Measurements from ENCODE around the gene AQP12A. TPM values are rescaled to one million over a fixed set of nuclear protein-coding genes. Genes with fewer than 3 reads are reported as not detected.

Gene AQP12A
- polyA plus RNA-seq, 1 of the 3 experiments (the other 2 are of a cell fraction) = not detected

DNA sequence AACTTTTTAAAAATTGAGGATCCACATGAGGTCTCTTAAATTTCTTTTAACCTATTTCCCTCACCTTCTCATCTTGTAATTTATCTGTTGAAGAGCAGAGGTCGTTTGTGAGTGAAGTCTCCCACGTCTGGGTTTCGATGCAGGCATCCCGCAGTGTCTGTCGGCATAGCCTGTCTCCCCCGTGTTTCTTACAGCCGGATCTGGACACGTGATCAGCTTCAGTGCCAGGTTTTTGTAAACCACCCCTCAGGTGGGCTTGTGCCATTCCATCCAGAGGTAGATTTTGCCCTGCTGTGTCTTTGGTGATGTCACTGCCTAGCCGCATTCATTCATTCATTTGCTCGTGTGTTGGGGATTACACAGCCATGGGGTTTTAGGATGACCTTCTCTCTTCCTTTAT, 16.2 kb downstream of the AQP12A start:
- TF ChIP-seq, protein P1, sequence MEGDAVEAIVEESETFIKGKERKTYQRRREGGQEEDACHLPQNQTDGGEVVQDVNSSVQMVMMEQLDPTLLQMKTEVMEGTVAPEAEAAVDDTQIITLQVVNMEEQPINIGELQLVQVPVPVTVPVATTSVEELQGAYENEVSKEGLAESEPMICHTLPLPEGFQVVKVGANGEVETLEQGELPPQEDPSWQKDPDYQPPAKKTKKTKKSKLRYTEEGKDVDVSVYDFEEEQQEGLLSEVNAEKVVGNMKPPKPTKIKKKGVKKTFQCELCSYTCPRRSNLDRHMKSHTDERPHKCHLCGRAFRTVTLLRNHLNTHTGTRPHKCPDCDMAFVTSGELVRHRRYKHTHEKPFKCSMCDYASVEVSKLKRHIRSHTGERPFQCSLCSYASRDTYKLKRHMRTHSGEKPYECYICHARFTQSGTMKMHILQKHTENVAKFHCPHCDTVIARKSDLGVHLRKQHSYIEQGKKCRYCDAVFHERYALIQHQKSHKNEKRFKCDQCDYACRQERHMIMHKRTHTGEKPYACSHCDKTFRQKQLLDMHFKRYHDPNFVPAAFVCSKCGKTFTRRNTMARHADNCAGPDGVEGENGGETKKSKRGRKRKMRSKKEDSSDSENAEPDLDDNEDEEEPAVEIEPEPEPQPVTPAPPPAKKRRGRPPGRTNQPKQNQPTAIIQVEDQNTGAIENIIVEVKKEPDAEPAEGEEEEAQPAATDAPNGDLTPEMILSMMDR (IDR thresholded peaks at IDR 0.05) = no peak
- TF ChIP-seq FOXM1 (IDR thresholded peaks at IDR 0.05; ENCODE audit: low read depth) = no peak
- no peak for TF ChIP-seq TEAD4 (IDR thresholded peaks at IDR 0.05; ENCODE audit: borderline replicate concordance, insufficient read depth)
- TF ChIP-seq TCF12 (IDR thresholded peaks at IDR 0.05) = no peak
- TF ChIP-seq, protein P2, sequence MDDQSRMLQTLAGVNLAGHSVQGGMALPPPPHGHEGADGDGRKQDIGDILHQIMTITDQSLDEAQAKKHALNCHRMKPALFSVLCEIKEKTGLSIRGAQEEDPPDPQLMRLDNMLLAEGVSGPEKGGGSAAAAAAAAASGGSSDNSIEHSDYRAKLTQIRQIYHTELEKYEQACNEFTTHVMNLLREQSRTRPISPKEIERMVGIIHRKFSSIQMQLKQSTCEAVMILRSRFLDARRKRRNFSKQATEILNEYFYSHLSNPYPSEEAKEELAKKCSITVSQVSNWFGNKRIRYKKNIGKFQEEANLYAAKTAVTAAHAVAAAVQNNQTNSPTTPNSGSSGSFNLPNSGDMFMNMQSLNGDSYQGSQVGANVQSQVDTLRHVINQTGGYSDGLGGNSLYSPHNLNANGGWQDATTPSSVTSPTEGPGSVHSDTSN (IDR thresholded peaks at IDR 0.05) = no peak
- no peak for TF ChIP-seq GABPA (IDR thresholded peaks at IDR 0.05; ENCODE audit: low read depth)
- no peak for TF ChIP-seq MXI1 (IDR thresholded peaks at IDR 0.05; ENCODE audit: low read depth, low read length)
- TF ChIP-seq TAF1 (IDR thresholded peaks at IDR 0.05; ENCODE audit: borderline replicate concordance, low read depth, low read length) = no peak
- TF ChIP-seq, protein P3, sequence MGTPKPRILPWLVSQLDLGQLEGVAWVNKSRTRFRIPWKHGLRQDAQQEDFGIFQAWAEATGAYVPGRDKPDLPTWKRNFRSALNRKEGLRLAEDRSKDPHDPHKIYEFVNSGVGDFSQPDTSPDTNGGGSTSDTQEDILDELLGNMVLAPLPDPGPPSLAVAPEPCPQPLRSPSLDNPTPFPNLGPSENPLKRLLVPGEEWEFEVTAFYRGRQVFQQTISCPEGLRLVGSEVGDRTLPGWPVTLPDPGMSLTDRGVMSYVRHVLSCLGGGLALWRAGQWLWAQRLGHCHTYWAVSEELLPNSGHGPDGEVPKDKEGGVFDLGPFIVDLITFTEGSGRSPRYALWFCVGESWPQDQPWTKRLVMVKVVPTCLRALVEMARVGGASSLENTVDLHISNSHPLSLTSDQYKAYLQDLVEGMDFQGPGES (IDR thresholded peaks at IDR 0.05; ENCODE audit: low read depth, low read length) = no peak
- TF ChIP-seq SMC3 (IDR thresholded peaks at IDR 0.05; ENCODE audit: low read depth, low read length) = no peak
- TF ChIP-seq JUND (IDR thresholded peaks at IDR 0.05) = no peak
- TF ChIP-seq ELF1 (IDR thresholded peaks at IDR 0.05) = no peak
- TF ChIP-seq RXRA (IDR thresholded peaks at IDR 0.05; ENCODE audit: borderline replicate concordance, low read depth) = no peak
- TF ChIP-seq RAD21 (IDR thresholded peaks at IDR 0.05; ENCODE audit: low read length) = no peak
- TF ChIP-seq, protein P4, sequence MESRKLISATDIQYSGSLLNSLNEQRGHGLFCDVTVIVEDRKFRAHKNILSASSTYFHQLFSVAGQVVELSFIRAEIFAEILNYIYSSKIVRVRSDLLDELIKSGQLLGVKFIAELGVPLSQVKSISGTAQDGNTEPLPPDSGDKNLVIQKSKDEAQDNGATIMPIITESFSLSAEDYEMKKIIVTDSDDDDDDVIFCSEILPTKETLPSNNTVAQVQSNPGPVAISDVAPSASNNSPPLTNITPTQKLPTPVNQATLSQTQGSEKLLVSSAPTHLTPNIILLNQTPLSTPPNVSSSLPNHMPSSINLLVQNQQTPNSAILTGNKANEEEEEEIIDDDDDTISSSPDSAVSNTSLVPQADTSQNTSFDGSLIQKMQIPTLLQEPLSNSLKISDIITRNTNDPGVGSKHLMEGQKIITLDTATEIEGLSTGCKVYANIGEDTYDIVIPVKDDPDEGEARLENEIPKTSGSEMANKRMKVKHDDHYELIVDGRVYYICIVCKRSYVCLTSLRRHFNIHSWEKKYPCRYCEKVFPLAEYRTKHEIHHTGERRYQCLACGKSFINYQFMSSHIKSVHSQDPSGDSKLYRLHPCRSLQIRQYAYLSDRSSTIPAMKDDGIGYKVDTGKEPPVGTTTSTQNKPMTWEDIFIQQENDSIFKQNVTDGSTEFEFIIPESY (IDR thresholded peaks at IDR 0.05; ENCODE audit: borderline replicate concordance, low read depth) = no peak
- TF ChIP-seq FOSL2 (IDR thresholded peaks at IDR 0.05; ENCODE audit: borderline replicate concordance, low read depth) = no peak
- TF ChIP-seq, protein P5, sequence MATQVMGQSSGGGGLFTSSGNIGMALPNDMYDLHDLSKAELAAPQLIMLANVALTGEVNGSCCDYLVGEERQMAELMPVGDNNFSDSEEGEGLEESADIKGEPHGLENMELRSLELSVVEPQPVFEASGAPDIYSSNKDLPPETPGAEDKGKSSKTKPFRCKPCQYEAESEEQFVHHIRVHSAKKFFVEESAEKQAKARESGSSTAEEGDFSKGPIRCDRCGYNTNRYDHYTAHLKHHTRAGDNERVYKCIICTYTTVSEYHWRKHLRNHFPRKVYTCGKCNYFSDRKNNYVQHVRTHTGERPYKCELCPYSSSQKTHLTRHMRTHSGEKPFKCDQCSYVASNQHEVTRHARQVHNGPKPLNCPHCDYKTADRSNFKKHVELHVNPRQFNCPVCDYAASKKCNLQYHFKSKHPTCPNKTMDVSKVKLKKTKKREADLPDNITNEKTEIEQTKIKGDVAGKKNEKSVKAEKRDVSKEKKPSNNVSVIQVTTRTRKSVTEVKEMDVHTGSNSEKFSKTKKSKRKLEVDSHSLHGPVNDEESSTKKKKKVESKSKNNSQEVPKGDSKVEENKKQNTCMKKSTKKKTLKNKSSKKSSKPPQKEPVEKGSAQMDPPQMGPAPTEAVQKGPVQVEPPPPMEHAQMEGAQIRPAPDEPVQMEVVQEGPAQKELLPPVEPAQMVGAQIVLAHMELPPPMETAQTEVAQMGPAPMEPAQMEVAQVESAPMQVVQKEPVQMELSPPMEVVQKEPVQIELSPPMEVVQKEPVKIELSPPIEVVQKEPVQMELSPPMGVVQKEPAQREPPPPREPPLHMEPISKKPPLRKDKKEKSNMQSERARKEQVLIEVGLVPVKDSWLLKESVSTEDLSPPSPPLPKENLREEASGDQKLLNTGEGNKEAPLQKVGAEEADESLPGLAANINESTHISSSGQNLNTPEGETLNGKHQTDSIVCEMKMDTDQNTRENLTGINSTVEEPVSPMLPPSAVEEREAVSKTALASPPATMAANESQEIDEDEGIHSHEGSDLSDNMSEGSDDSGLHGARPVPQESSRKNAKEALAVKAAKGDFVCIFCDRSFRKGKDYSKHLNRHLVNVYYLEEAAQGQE (IDR thresholded peaks at IDR 0.05; ENCODE audit: low read depth, low read length) = no peak
- H3K9me2 ChIP-seq = no peaks in the 10 kb centered on the region
- H3K27ac ChIP-seq (ENCODE audit: low read depth in 2 of 2, low read length in 1 of 2) = no peak overlapping the region
- H3K4me1 ChIP-seq (ENCODE audit: control insufficient read depth in 1 of 2, insufficient read depth in 2 of 2, low read depth in 1 of 2, low read length in 1 of 2) = no peaks in the 10 kb centered on the region; a peak in 1 of 4 replicates
- H3F3A ChIP-seq (replicated peaks; ENCODE audit: insufficient read depth) = no peaks in the 10 kb centered on the region
- CTCF ChIA-PET = interaction anchor here (1.0 to 2.0 kb wide), 4 partner anchors 133 to 194 kb away, joined by 3 to 10 read pairs (median 4); no protein-coding TSS in a partner anchor
- WGBS (ENCODE audit: low lambda C conversion rate) = 64% methylated on average over 10 of the region's 10 CpGs
- H2AFZ ChIP-seq (ENCODE audit: low read depth) = no peak overlapping the region
- DNase-seq = no peak
- POLR2A ChIA-PET = no interaction called here
- no peaks in the 10 kb centered on the region for H4K20me1 ChIP-seq (ENCODE audit: insufficient read depth)
- H3K79me2 ChIP-seq (ENCODE audit: insufficient read depth) = no peaks in the 10 kb centered on the region
- no peaks in the 10 kb centered on the region for H3K36me3 ChIP-seq (replicated peaks in 1 of 2; ENCODE audit: control insufficient read depth in 1 of 2, insufficient read depth in 2 of 2, low read length in 1 of 2)
- no peak overlapping the region for H3K4me2 ChIP-seq
- H3K27me3 ChIP-seq (ENCODE audit: insufficient read depth) = peaks cover 9% of the 10 kb centered on the region; the same call in 1 of the 2 replicates
- H3K9me3 ChIP-seq = no peaks in the 10 kb centered on the region
- H3K9ac ChIP-seq = no peak overlapping the region
- H3K4me3 ChIP-seq (ENCODE audit: low read depth in 2 of 2, low read length in 1 of 2) = no peak overlapping the region

Data from SK-N-SH (cell line).